Adrenal gland (tissue), 12 donors: Measurements from ENCODE around the gene FBXL14. TPM values are rescaled to one million over a fixed set of nuclear protein-coding genes. Genes with fewer than 3 reads are reported as not detected.

Source experiments
- DNase-seq, 7 donors: peaks; one replicate each; pipeline ENCODE4 v3.0.0-alpha.2; 2019 to 2020
- H3K27ac ChIP-seq, 5 donors: fragments of 200-600 bp; sonication (generic) in 4 of 5; 1 replicate in 3 of 5; 2 replicates in 2 of 5; pipeline versions ENCODE4 v1.5.1 to v1.8.0; 2016 to 2020; ENCODE audit warnings: mild to moderate bottlenecking in 1 of 5
- H3K27me3 ChIP-seq: fragments of 200-600 bp; 2 replicates; pipeline ENCODE4 v1.8.0; 2021
- H3K36me3 ChIP-seq, 2 donors: fragments of 200-600 bp; replicated peaks in 1 of 2; 1 replicate in 1 of 2; 2 replicates in 1 of 2; pipeline versions ENCODE4 v1.5.1 to v1.8.0; 2018 to 2022
- H3K4me1 ChIP-seq, 2 donors: fragments of 200-600 bp; replicated peaks in 1 of 2; 1 replicate in 1 of 2; 2 replicates in 1 of 2; pipeline versions ENCODE4 v1.5.1 to v1.8.0; 2018 to 2021
- H3K4me3 ChIP-seq, 4 donors: fragments of 200-600 bp; sonication (generic) in 3 of 4; one replicate each; pipeline ENCODE4 v1.5.1; 2016 to 2018
- H3K9me3 ChIP-seq, 3 donors: fragments of 200-600 bp; sonication (generic) in 1 of 3; replicated peaks in 1 of 3; 1 replicate in 2 of 3; 2 replicates in 1 of 3; pipeline versions ENCODE4 v1.5.1 to v1.8.0; 2016 to 2021
- CTCF ChIP-seq, 6 experiments: fragments of 450-650 bp in 4 of 6; fragments of 200-600 bp in 2 of 6; sonication (generic) in 1 of 6; IDR thresholded peaks; 1 replicate in 5 of 6; 2 replicates in 1 of 6; pipeline versions ENCODE4 v1.5.1 to v1.8.0; 2016 to 2021; ENCODE audit warnings: antibody characterized with exemption in 6 of 6, mild to moderate bottlenecking in 2 of 6, moderate library complexity in 1 of 6
- POLR2A ChIP-seq, 2 donors: fragments of 450-650 bp; IDR thresholded peaks; one replicate each; pipeline ENCODE4 v1.6.1; 2017; ENCODE audit warnings: antibody characterized with exemption in 2 of 2, mild to moderate bottlenecking in 2 of 2, moderate library complexity in 1 of 2
- WGBS, 4 donors: extraction: QIAGEN DNeasy Blood & Tissue Kit in 2 of 4; methylation state at CpG; one replicate each; pipeline versions ENCODE4 v1.1.5 to v1.1.7; 2013 to 2017; 5-methylcytosine and 5-hydroxymethylcytosine counted together
- intact Hi-C, 2 donors: fragments of 100-400 bp; cut with DNase I; formaldehyde crosslinking; loops; one replicate each; pipeline versions ENCODE4 v1.14.1 to v1.15.0; 2022 to 2023
- polyA plus RNA-seq, 3 donors: library from polyadenylated mRNA; stranded (reverse); fragments of 200-250 nt in 2 of 3; fragments of 350-450 nt in 1 of 3; fragmentation: Illumina TruSeq in 1 of 3; extraction: RNeasy Lipid Tissue Mini Kit (QIAGEN cat#74804) in 1 of 3; gene quantifications; one replicate each; pipeline ENCODE4 v1.2.3, GENCODE V29; 2013 to 2014
- total RNA-seq, 9 donors: library from RNA; depleted of rRNA in 4 of 9; stranded (reverse); fragments of >200 nt in 4 of 9; fragments of 120-200 nt in 1 of 9; fragmentation: NEBNext Ultra II Directional in 1 of 9; extraction: Animal tissue kit (Norgen Biotek cat#: 25700) in 1 of 9; gene quantifications; one replicate each; pipeline versions ENCODE4 v1.1.0 to v1.2.4, GENCODE V29; 2013 to 2023
- donor health status: healthy with polysubstance abuse.
- donor health status: Bipolar disorder and iron deficiency.
- donor health status: DM: yes; HTN: yes; CAD: no.
- donor health status: DM: no; HTN: no; CAD: no.
- donor health status: DM: no; HTN: no; CAD: no.
- donor health status: DM: yes; HTN: yes; CAD: no.

The FBXL14 gene
- total and polyA plus RNA-seq, 12 donors: 1.2 to 19.1 (median 12.4) TPM

DNA sequence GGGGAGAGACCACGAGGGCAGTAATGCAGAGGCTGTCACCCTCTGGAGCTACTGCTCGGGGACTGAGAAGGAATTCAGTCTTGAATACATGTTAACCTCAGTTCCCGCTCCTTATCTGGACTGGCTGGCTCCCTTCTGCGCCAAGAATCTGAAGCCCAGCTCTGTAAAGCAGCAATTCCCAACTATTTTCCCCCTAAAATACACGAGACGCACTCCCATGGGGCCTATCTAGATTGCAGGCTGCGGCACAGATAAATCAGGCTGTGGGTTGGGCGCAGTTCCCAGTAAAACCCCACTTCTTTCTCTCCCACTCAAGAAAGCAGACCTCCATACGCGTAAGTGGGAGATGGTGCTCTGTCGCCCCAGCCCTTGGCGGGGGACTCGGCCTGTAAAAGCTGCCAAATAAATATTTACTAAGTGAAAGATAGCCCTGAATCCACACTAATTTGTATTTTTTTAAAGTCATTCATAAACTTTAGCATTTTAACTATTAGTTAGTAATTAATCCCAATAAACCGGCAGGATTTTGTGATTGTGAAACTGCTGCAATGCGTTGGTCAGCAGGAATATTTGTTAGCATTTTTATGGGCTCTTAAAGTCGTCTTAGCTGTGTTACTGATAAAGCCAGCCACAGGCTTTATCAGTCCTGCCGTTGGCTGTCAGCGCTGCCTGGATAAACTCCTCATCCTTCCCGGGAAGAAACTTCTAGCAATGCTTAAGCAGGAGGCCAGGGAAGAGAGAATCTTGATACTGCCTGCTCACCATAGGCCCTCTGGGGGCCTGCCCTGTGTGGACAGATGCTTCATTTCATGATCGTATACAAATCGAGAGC lies 17.8 kb downstream of the FBXL14 start:
- Histone ChIP-seq H3K4me1 (peaks cover 11 to 24% of the 10 kb centered on the region in 2 donors), H3K27ac (peak overlapping the region in 2 of 5 donors; percentile 63 to 78), H3K4me3 (no peak overlapping the region), H3K27me3 (no peaks in the 10 kb centered on the region), H3K36me3 (no peaks in the 10 kb centered on the region), H3K9me3 (no peaks in the 10 kb centered on the region)
- WGBS, 4 donors: 67 to 77% (median 74%) methylated on average over 19 to 21 of the region's 21 CpGs
- peak in 6 of 7 donors; percentile 16 to 64 (median 37) for DNase-seq
- intact Hi-C loops: no loop called here
- TF ChIP-seq POLR2A (IDR thresholded peaks at IDR 0.05): no peak

DNA sequence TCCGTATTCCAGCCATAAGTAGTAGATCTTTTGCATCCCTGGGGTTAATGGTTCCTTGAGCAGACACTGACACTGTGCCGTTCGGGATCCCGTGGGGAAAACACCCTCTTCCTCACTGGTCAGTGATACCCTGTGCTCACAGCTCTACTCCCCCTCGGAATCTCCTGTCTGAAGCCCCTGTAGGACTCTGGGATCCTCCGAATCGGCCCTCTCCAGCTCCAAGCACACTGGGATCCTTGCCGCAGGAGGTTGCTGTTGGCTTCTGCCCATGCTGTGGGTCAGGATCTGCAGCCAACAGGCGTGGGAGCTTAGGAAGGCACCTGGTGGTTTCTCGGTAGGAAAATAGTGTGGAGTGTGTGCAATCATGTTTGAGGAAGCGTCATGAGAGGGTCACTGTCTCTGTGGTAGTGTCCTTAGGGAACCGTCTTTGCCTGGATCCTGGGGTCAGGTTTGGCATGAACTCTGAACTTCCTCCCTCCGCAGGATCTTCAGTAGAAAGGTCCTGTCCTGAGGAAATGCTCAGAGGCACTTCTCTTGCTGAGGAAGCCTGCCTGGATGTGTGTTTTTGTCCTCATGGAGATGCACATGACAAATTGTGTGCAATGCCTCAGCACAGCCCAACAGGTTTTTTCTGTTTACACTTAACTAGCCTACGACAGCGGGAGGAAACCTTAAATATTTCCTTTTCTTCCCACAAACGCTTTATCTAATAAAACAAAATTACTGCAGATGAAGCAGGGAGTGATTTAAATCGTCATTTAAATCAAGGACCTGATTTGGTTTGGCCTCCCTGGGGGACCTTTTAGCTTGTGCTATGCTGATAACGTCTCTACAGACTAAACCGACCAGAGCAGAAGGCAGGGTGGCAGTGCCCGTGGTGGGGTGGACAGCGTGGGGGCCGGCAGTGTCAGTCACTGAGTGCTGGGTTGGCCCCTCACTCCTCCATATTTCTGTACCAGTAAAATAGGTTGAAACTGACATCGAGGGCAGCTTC lies 18.7 kb downstream of the FBXL14 start:
- 46 to 59% (median 52%) methylated on average over 21 to 23 of the region's 23 CpGs for whole genome bisulfite sequencing, 4 donors
- Histone ChIP-seq H3K4me1 (peaks cover 11 to 24% of the 10 kb centered on the region in 2 donors), H3K4me3 (no peak overlapping the region), H3K36me3 (no peaks in the 10 kb centered on the region), H3K27ac (peak overlapping the region in 2 of 5 donors; percentile 63 to 78), H3K9me3 (no peaks in the 10 kb centered on the region), H3K27me3 (no peaks in the 10 kb centered on the region)
- peak in 2 of 7 donors; percentile 16 to 61 for DNase-seq
- TF ChIP-seq CTCF (IDR thresholded peaks at IDR 0.05) (no peak), POLR2A (IDR thresholded peaks at IDR 0.05) (no peak)
- intact Hi-C loops: no loop called here

GRCh38 chr12:1574865-1575259 lies 19.5 kb downstream of the FBXL14 start:
- Histone ChIP-seq H3K4me3 (no peak overlapping the region), H3K9me3 (no peaks in the 10 kb centered on the region), H3K27ac (no peak overlapping the region), H3K4me1 (peaks cover 11 to 24% of the 10 kb centered on the region in 2 donors), H3K36me3 (no peaks in the 10 kb centered on the region), H3K27me3 (no peaks in the 10 kb centered on the region)
- no peak for DNase-seq
- no peak for TF ChIP-seq POLR2A (IDR thresholded peaks at IDR 0.05)
- no peak for TF ChIP-seq CTCF (IDR thresholded peaks at IDR 0.05)
- 61 to 84% (median 64%) methylated on average over 1 of the region's 1 CpG for WGBS, 4 donors
- intact Hi-C loops: no loop called here

DNA sequence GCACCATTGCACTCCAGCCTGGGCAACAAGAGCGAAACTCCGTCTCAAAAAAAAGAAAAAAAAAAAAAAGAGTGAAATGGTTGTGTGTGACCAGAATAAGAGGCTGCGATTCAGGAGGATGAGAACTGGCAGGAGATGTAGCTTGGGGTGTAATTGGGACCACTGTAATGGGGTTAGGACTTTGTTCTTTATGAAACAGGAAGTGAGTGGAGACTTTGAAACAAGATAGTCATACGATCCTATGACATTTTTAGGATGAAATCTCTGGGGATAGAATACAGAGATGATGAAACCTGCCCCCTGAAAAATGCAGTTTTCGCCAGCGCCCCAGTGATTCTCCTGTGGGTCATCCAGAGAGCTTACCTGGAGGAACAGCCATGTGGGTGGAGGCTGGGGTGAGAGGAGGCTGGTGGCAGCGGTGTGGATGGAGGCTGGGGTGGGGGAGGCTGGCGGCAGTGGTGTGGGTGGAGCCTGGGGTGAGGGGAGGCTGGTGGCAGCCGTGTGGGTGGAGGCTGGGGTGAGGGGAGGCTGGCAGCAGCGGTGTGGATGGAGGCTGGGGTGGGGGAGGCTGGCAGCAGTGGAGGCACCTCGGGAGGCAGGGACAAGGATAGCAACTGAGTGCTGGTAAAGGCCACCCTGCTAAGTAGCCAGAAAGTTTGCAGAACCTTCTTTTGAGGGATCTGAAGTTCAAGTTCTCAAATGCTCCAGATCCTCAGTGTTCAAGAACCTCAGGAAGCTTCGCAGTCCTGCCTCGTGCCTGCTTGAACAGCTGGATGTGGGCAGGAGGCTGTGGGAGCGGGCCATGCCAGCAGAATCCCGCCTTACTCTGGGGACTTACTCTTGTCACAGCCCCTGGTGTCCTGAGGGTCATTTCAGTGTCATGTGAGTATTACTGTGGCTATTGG lies 20.2 kb downstream of the FBXL14 start:
- Histone ChIP-seq H3K36me3 (no peaks in the 10 kb centered on the region), H3K9me3 (no peaks in the 10 kb centered on the region), H3K4me3 (no peak overlapping the region), H3K27ac (no peak overlapping the region), H3K4me1 (peaks cover 11 to 24% of the 10 kb centered on the region in 2 donors), H3K27me3 (no peaks in the 10 kb centered on the region)
- intact Hi-C loops: no loop called here
- 76 to 85% (median 81%) methylated on average over 14 to 15 of the region's 15 CpGs for WGBS, 4 donors
- DNase-seq: no peak
- TF ChIP-seq POLR2A (IDR thresholded peaks at IDR 0.05) (no peak), CTCF (IDR thresholded peaks at IDR 0.05) (no peak)
